ENCODE measurements around the gene GRAP2. TPM values are rescaled to one million over a fixed set of nuclear protein-coding genes. Genes with fewer than 3 reads are reported as not detected.
"Not testable (repeated sequence)": the region's sequence is repeated elsewhere in the genome, so short reads cannot be mapped to it uniquely, and the experiment has no call there.

GRAP2 gene
- 94.1 TPM for total RNA-seq

DNA sequence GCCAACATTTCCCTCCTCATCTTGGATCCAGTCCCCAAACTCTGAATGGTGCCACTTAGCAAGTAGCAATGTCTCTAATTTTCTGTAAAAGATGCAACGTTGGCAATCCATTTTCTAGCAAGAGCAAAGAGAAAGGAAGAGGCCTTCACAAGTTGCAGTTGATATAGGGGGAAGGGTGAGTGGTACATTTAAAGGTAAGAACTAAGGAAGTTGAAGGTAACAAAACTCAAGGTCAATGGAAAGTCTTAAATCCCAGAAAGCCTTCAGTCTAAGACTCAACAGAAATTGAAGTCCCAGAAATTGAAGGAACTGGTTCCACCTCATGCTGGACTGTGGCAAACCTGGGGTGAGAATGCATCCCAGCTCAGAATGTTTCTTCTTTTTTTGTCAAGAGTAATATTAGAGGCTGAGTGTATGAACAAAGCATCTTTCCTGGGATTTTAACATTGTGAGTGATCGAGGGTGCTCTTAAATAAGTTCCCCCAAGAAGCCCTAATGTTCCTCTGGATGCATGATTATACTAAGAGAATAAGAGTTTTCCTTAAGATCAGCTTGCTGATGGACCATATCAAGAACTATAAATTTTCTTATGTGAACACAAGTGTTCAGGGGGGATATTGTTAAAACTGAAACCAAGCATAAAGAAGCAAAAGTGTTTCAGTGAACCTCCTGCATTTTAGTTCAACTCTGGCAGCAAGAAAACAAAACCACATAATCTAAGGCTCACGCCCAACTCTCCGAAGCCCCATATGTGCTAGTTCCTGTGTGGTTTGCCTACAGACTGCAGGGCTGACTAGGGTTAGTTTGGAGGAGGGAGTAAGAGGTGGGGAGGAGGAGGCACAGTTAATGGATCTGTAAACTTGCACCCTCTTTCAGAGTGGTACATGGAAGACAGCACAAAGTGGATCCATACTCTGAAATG lies at the start of gene GRAP2:
TSS of gene GRAP2 (plus strand) at position 779 of the 922 bp plus-strand sequence. CDS start 46,023 bp downstream, outside the sequence.
- Histone ChIP-seq H3K4me3 (ENCODE audit: low read length) (peak within 1 kb of the TSS; percentile 65), H3K4me1 (ENCODE audit: insufficient read depth, low read length) (peaks cover 41% of the 10 kb centered on the region), H3K9me3 (ENCODE audit: low read depth, low read length) (no peaks in the 10 kb centered on the region), H3K27me3 (ENCODE audit: insufficient read depth, low read length) (no peaks in the 10 kb centered on the region)

- H3K9me3 ChIP-seq (ENCODE audit: low read depth, low read length) = no peaks in the 10 kb centered on the region
- no peaks in the 10 kb centered on the region for H3K27me3 ChIP-seq (ENCODE audit: insufficient read depth, low read length)
- H3K4me1 ChIP-seq (ENCODE audit: insufficient read depth, low read length) = peaks cover 16% of the 10 kb centered on the region
- H3K4me3 ChIP-seq (ENCODE audit: low read length) = no peak overlapping the region
These were observed 49.1 kb upstream of the GRAP2 start for GRCh38 chr22:39851606-39852315.

DNA sequence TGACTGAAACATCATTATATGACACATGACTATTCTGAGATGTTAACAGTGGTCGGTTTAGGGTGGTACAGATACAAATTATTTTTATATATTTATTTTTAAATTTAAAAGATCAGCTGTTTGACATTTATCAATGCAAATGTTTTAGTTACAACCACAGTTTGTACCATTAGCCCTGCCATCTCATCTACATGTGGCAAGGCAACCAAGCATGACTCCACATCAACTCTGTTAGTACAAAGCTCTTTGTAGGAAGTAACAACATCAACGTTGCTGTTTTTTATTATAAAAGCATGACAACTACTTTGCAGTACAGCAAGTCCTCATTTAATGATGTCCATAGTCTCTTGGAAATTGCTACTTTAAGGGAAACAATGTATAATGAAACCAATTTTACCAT lies 48.1 kb upstream of the GRAP2 start:
- no peak overlapping the region for H3K4me3 ChIP-seq (ENCODE audit: low read length)
- no peaks in the 10 kb centered on the region for H3K27me3 ChIP-seq (ENCODE audit: insufficient read depth, low read length)
- no peaks in the 10 kb centered on the region for H3K9me3 ChIP-seq (ENCODE audit: low read depth, low read length)
- peaks cover 16% of the 10 kb centered on the region for H3K4me1 ChIP-seq (ENCODE audit: insufficient read depth, low read length)

GRCh38 chr22:39856588-39856987 lies 44.3 kb upstream of the GRAP2 start:
- H3K9me3 ChIP-seq (ENCODE audit: low read depth, low read length) = no peaks in the 10 kb centered on the region
- H3K4me1 ChIP-seq (ENCODE audit: insufficient read depth, low read length) = peaks cover 13% of the 10 kb centered on the region
- no peak overlapping the region for H3K4me3 ChIP-seq (ENCODE audit: low read length)
- no peaks in the 10 kb centered on the region for H3K27me3 ChIP-seq (ENCODE audit: insufficient read depth, low read length)

GRCh38 chr22:39859903-39860588 lies 40.8 kb upstream of the GRAP2 start:
- no peaks in the 10 kb centered on the region for H3K9me3 ChIP-seq (ENCODE audit: low read depth, low read length)
- H3K4me3 ChIP-seq (ENCODE audit: low read length) = no peak overlapping the region
- H3K27me3 ChIP-seq (ENCODE audit: insufficient read depth, low read length) = no peaks in the 10 kb centered on the region
- H3K4me1 ChIP-seq (ENCODE audit: insufficient read depth, low read length) = peaks cover 6% of the 10 kb centered on the region

- Histone ChIP-seq H3K27me3 (ENCODE audit: insufficient read depth, low read length) (no peaks in the 10 kb centered on the region), H3K9me3 (ENCODE audit: low read depth, low read length) (no peaks in the 10 kb centered on the region), H3K4me1 (ENCODE audit: insufficient read depth, low read length) (peaks cover 11% of the 10 kb centered on the region), H3K4me3 (ENCODE audit: low read length) (no peak overlapping the region)
These were observed 32.1 kb upstream of the GRAP2 start for GRCh38 chr22:39868741-39869140.

GRCh38 chr22:39869797-39870196 lies 31.1 kb upstream of the GRAP2 start:
- not testable (repeated sequence) for H3K9me3 ChIP-seq (ENCODE audit: low read depth, low read length); H3K27me3 ChIP-seq (ENCODE audit: insufficient read depth, low read length); H3K4me3 ChIP-seq (ENCODE audit: low read length)
- peaks cover 11% of the 10 kb centered on the region for H3K4me1 ChIP-seq (ENCODE audit: insufficient read depth, low read length)

DNA sequence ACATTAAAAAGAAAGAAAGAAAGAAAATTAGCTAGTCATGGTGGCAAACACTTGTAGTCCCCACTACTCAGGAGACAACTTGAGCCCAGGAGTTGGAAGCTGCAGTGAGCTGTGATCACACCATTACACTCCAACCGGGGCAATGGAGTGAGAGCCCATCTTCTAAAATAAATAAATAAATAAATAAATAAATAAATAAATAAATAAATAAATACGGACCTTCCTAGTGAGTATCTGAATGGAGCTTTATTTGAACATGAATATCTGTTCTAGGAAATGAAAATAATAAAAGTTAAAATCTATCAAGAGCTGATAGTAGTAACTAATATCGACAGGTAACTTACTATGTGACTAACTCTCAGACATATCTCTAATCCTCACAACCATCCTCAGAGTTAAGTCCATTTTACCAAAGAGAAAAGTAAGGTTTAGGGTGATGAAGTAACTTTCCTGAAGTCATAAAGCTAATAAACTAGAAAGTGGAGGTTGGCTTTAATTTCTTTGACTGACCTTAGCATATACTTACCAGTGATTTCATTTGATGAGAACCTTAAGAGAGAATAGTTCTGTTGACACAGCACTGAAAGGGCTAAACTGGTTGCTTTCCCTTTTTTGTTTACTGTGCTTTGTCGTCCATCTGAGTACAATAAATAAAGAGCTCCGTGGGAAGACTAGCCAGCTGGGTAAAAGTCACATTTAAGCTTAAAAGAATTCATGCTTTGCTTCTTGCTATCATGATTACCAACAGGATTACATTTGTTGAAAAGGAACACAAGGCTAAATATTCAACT lies 29.7 kb upstream of the GRAP2 start:
- H3K4me3 ChIP-seq (ENCODE audit: low read length) = no peak overlapping the region
- no peaks in the 10 kb centered on the region for H3K9me3 ChIP-seq (ENCODE audit: low read depth, low read length)
- H3K4me1 ChIP-seq (ENCODE audit: insufficient read depth, low read length) = peaks cover 11% of the 10 kb centered on the region
- no peaks in the 10 kb centered on the region for H3K27me3 ChIP-seq (ENCODE audit: insufficient read depth, low read length)

GRCh38 chr22:39872548-39872947 lies 28.3 kb upstream of the GRAP2 start:
- no peaks in the 10 kb centered on the region for H3K9me3 ChIP-seq (ENCODE audit: low read depth, low read length)

GRCh38 chr22:39873965-39874364 lies 26.9 kb upstream of the GRAP2 start:
- Histone ChIP-seq H3K9me3 (ENCODE audit: low read depth, low read length) (no peaks in the 10 kb centered on the region), H3K27me3 (ENCODE audit: insufficient read depth, low read length) (no peaks in the 10 kb centered on the region), H3K4me1 (ENCODE audit: insufficient read depth, low read length) (peaks cover 14% of the 10 kb centered on the region), H3K4me3 (ENCODE audit: low read length) (no peak overlapping the region)

More at GRCh38 chr22:39872548-39872947, 28.3 kb upstream of the GRAP2 start:
- Histone ChIP-seq H3K4me3 (ENCODE audit: low read length) (no peak overlapping the region), H3K27me3 (ENCODE audit: insufficient read depth, low read length) (no peaks in the 10 kb centered on the region), H3K4me1 (ENCODE audit: insufficient read depth, low read length) (peaks cover 19% of the 10 kb centered on the region)

GRCh38 chr22:39875176-39875885 lies 25.6 kb upstream of the GRAP2 start:
- H3K4me1 ChIP-seq (ENCODE audit: insufficient read depth, low read length) = peaks cover 14% of the 10 kb centered on the region
- not testable (repeated sequence) for H3K4me3 ChIP-seq (ENCODE audit: low read length); H3K27me3 ChIP-seq (ENCODE audit: insufficient read depth, low read length); H3K9me3 ChIP-seq (ENCODE audit: low read depth, low read length)

GRCh38 chr22:39877079-39877845 lies 23.6 kb upstream of the GRAP2 start:
- Histone ChIP-seq H3K4me3 (ENCODE audit: low read length) (no peak overlapping the region), H3K9me3 (ENCODE audit: low read depth, low read length) (no peaks in the 10 kb centered on the region), H3K27me3 (ENCODE audit: insufficient read depth, low read length) (no peaks in the 10 kb centered on the region), H3K4me1 (ENCODE audit: insufficient read depth, low read length) (peaks cover 14% of the 10 kb centered on the region)

- no peak overlapping the region for H3K4me3 ChIP-seq (ENCODE audit: low read length)
- no peaks in the 10 kb centered on the region for H3K27me3 ChIP-seq (ENCODE audit: insufficient read depth, low read length)
- no peaks in the 10 kb centered on the region for H3K9me3 ChIP-seq (ENCODE audit: low read depth, low read length)
- H3K4me1 ChIP-seq (ENCODE audit: insufficient read depth, low read length) = peaks cover 14% of the 10 kb centered on the region
These were observed 20.2 kb upstream of the GRAP2 start for GRCh38 chr22:39880722-39881121.

Data from mononuclear cell (primary cell).